Mesenchymal stem cell (in vitro differentiated cells and primary cell): ENCODE measurements around the gene POU2F2.
A peak's percentile ranks its signal among the peaks of the same experiment; 100 is the strongest.

Source experiments
- DNase-seq: peaks from one replicate; pipeline ENCODE4 v3.0.0-alpha.2; 2013
- H2AFZ ChIP-seq: one replicate; pipeline ENCODE4 v1.6.1; 2013; ENCODE audit warnings: low read depth, mild to moderate bottlenecking, control low read depth, inconsistent platforms, low read length, moderate library complexity
- H2AK5ac ChIP-seq: 2 replicates; pipeline ENCODE4 v1.6.1; 2013; ENCODE audit warnings: low read length, moderate library complexity, mild to moderate bottlenecking, inconsistent platforms; ENCODE audit not compliant: severe bottlenecking
- H2BK120ac ChIP-seq: one replicate; pipeline ENCODE4 v1.6.1; 2013; ENCODE audit warnings: low read depth, mild to moderate bottlenecking, inconsistent platforms, low read length, moderate library complexity
- H2BK12ac ChIP-seq, 2 experiments: one replicate each; pipeline ENCODE4 v1.6.1; 2013; ENCODE audit warnings: inconsistent platforms in 2 of 2, low read length in 2 of 2, mild to moderate bottlenecking in 2 of 2, moderate library complexity in 2 of 2, control low read depth in 1 of 2
- H2BK15ac ChIP-seq: one replicate; pipeline ENCODE4 v1.6.1; 2013; ENCODE audit warnings: mild to moderate bottlenecking, low read depth, inconsistent platforms; ENCODE audit not compliant: poor library complexity, severe bottlenecking
- H2BK5ac ChIP-seq: 2 replicates; pipeline ENCODE4 v1.6.1; 2013; ENCODE audit warnings: low read depth, mild to moderate bottlenecking, low read length, control low read depth, inconsistent platforms; ENCODE audit not compliant: poor library complexity, severe bottlenecking
- H3K14ac ChIP-seq, 2 experiments: one replicate each; pipeline ENCODE4 v1.6.1; 2013; ENCODE audit warnings: inconsistent platforms in 2 of 2, low read length in 2 of 2, control low read depth in 1 of 2, mild to moderate bottlenecking in 1 of 2, moderate library complexity in 1 of 2
- H3K18ac ChIP-seq, 2 experiments: one replicate each; pipeline ENCODE4 v1.6.1; 2013; ENCODE audit warnings: inconsistent platforms in 2 of 2, low read length in 2 of 2, control low read depth in 1 of 2, low read depth in 1 of 2, mild to moderate bottlenecking in 1 of 2
- H3K23ac ChIP-seq, 2 experiments: one replicate each; pipeline ENCODE4 v1.6.1; 2013; ENCODE audit warnings: inconsistent platforms in 2 of 2, low read length in 2 of 2, mild to moderate bottlenecking in 2 of 2, moderate library complexity in 2 of 2, control low read depth in 1 of 2
- H3K27ac ChIP-seq: 2 replicates; pipeline ENCODE4 v1.5.1; 2013; ENCODE audit warnings: mild to moderate bottlenecking, moderate library complexity, low read length, control low read depth, inconsistent platforms; ENCODE audit not compliant: poor library complexity, severe bottlenecking
- H3K27me3 ChIP-seq, 2 experiments: 2 replicates each; pipeline versions ENCODE4 v1.6.1 to v1.7.0; 2013; ENCODE audit warnings: low read length in 2 of 2, mild to moderate bottlenecking in 2 of 2, moderate library complexity in 2 of 2, control low read depth in 1 of 2, inconsistent platforms in 1 of 2; ENCODE audit not compliant: control insufficient read depth in 1 of 2, insufficient read depth in 1 of 2
- H3K36me3 ChIP-seq, 2 experiments: 2 replicates each; pipeline versions ENCODE4 v1.6.1 to v1.7.0; 2013; ENCODE audit warnings: low read length in 2 of 2, control low read depth in 1 of 2, inconsistent platforms in 1 of 2, low read depth in 1 of 2, mild to moderate bottlenecking in 1 of 2; ENCODE audit not compliant: insufficient read depth in 2 of 2, control insufficient read depth in 1 of 2
- H3K4ac ChIP-seq, 2 experiments: one replicate each; pipeline ENCODE4 v1.6.1; 2013; ENCODE audit warnings: inconsistent platforms in 2 of 2, low read length in 2 of 2, mild to moderate bottlenecking in 2 of 2, moderate library complexity in 2 of 2, control low read depth in 1 of 2, low read depth in 1 of 2
- H3K4me1 ChIP-seq: 2 replicates; pipeline ENCODE4 v1.6.1; 2013; ENCODE audit warnings: low read depth, low read length, control low read depth; ENCODE audit not compliant: control insufficient read depth, insufficient read depth
- H3K4me2 ChIP-seq: 2 replicates; pipeline ENCODE4 v1.6.1; 2013; ENCODE audit warnings: low read length, mild to moderate bottlenecking, inconsistent platforms; ENCODE audit not compliant: poor library complexity, severe bottlenecking
- H3K4me3 ChIP-seq, 2 experiments: 2 replicates each; pipeline versions ENCODE4 v1.5.1 to v1.7.0; 2013; ENCODE audit warnings: low read length in 2 of 2, mild to moderate bottlenecking in 2 of 2, control low read depth in 1 of 2, low read depth in 1 of 2; ENCODE audit not compliant: insufficient read depth in 1 of 2
- H3K79me1 ChIP-seq: replicated peaks from 2 replicates; pipeline ENCODE4 v1.6.1; 2013; ENCODE audit warnings: mild to moderate bottlenecking, control low read depth, low read length, inconsistent platforms; ENCODE audit not compliant: poor library complexity, severe bottlenecking
- H3K9ac ChIP-seq: 2 replicates; pipeline ENCODE4 v1.7.0; 2013; ENCODE audit warnings: mild to moderate bottlenecking, low read length, moderate library complexity
- H3K9me3 ChIP-seq: 2 replicates; pipeline ENCODE4 v1.7.0; 2013; ENCODE audit warnings: mild to moderate bottlenecking, low read length; ENCODE audit not compliant: control insufficient read depth
- H4K8ac ChIP-seq: one replicate; pipeline ENCODE4 v1.6.1; 2013; ENCODE audit warnings: inconsistent platforms, mild to moderate bottlenecking, low read length, moderate library complexity
- H4K91ac ChIP-seq: one replicate; pipeline ENCODE4 v1.6.1; 2013; ENCODE audit warnings: mild to moderate bottlenecking, low read length, inconsistent platforms
- WGBS: methylation state at CpG from one replicate; pipeline ENCODE4 v1.1.7; 2013; ENCODE audit warnings: mixed read lengths; 5-methylcytosine and 5-hydroxymethylcytosine counted together

POU2F2 gene

DNA sequence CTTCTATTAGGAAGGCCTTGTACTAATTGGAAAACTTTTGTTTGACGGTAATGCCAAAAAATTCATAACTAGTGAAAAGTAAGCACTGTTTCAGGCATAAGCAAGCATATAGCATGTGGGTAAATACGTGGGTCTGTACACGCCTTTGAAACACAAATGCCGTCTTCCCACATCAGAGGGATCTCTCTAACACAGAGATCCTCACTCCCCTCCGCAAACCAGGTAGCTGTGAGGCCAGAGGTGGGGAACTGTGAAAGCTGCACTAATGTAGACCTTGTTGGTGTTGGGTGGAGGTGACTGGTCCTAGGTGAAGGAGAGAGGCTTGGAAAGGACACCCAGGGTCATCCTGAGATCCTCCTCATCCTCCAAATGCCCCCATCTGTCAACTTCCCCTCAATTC is 16.0 kb upstream of the POU2F2 start:
- no peak overlapping the region for H2BK120ac ChIP-seq
- no peak overlapping the region for H3K18ac ChIP-seq
- H3K9me3 ChIP-seq: no peaks in the 10 kb centered on the region
- no peak overlapping the region for H2AFZ ChIP-seq
- H3K27ac ChIP-seq: no peak overlapping the region
- peaks cover 80 to 89% of the 10 kb centered on the region in 2 experiments for H3K27me3 ChIP-seq
- no peak for DNase-seq
- H2BK15ac ChIP-seq: no peak overlapping the region
- H4K91ac ChIP-seq: no peak overlapping the region
- no peak overlapping the region for H3K9ac ChIP-seq
- no peak overlapping the region for H3K4me2 ChIP-seq
- no peak overlapping the region for H2AK5ac ChIP-seq
- no peak overlapping the region for H3K14ac ChIP-seq
- H3K4me3 ChIP-seq: no peak overlapping the region
- H3K36me3 ChIP-seq: no peaks in the 10 kb centered on the region
- H3K4me1 ChIP-seq: no peaks in the 10 kb centered on the region
- no peak overlapping the region for H2BK5ac ChIP-seq
- H3K4ac ChIP-seq: no peak overlapping the region
- no peak overlapping the region for H3K23ac ChIP-seq
- H4K8ac ChIP-seq: no peak overlapping the region
- WGBS: 66% methylated on average over 4 of the region's 5 CpGs
- H2BK12ac ChIP-seq: no peak overlapping the region
- no peaks in the 10 kb centered on the region for H3K79me1 ChIP-seq

DNA sequence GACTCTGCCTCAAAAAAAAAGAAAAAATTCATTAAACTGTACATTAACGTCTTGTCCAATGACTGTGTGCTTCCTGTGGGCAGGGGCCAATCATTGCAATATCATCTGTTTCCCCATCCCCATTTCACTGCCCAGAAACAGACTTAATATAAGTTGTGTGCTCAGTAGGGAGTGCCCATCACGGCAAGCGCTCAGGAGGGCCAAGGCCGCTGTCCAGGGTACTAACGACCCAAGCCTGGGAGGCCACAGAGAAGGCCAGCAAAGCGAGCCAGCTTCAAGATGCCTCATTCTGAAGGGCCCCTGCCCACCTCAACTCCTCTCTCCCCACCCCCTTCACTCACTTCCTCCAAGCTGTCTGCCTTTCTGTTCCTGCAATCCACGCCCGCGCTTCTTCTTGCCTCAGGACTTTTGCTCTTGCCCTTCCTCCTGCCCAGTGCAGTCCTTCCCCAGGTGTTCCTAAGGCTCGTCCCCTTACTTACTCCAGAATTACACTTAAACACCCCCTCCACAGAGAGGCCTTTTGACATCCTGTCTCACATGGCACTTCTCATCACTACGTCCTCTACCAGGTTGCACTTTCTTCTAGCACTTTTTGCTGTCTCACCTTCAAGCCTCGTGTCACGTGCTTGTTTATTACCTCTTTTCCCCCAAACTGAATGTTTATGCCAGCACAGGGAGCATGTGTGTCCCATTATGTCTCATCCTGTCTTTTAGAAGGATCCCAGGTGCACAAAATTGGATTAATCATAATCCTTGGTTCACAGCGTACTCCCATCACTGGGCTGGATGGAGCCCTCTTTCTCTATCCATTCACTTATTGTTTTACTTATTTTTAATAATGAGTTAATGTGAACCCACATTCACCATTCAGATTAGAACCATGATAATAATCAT is 11.3 kb upstream of the POU2F2 start:
- H3K36me3 ChIP-seq: no peaks in the 10 kb centered on the region
- no peak overlapping the region for H3K23ac ChIP-seq
- H3K27ac ChIP-seq: no peak overlapping the region
- H4K91ac ChIP-seq: no peak overlapping the region
- peaks cover 2% of the 10 kb centered on the region for H3K4me1 ChIP-seq
- no peak overlapping the region for H2BK15ac ChIP-seq
- H3K27me3 ChIP-seq: peaks cover 38 to 46% of the 10 kb centered on the region in 2 experiments
- H4K8ac ChIP-seq: no peak overlapping the region
- H2BK5ac ChIP-seq: no peak overlapping the region
- no peak overlapping the region for H3K14ac ChIP-seq
- no peak overlapping the region for H2AK5ac ChIP-seq
- WGBS: 46% methylated on average over 13 of the region's 14 CpGs
- H3K18ac ChIP-seq: no peak overlapping the region
- no peak overlapping the region for H3K4ac ChIP-seq
- H3K9me3 ChIP-seq: no peaks in the 10 kb centered on the region
- no peak overlapping the region for H3K9ac ChIP-seq
- H3K4me3 ChIP-seq: no peak overlapping the region
- H3K4me2 ChIP-seq: no peak overlapping the region
- H2AFZ ChIP-seq: no peak overlapping the region
- H2BK12ac ChIP-seq: no peak overlapping the region
- no peak overlapping the region for H2BK120ac ChIP-seq
- DNase-seq: peak; percentile 52
- H3K79me1 ChIP-seq: no peaks in the 10 kb centered on the region

DNA sequence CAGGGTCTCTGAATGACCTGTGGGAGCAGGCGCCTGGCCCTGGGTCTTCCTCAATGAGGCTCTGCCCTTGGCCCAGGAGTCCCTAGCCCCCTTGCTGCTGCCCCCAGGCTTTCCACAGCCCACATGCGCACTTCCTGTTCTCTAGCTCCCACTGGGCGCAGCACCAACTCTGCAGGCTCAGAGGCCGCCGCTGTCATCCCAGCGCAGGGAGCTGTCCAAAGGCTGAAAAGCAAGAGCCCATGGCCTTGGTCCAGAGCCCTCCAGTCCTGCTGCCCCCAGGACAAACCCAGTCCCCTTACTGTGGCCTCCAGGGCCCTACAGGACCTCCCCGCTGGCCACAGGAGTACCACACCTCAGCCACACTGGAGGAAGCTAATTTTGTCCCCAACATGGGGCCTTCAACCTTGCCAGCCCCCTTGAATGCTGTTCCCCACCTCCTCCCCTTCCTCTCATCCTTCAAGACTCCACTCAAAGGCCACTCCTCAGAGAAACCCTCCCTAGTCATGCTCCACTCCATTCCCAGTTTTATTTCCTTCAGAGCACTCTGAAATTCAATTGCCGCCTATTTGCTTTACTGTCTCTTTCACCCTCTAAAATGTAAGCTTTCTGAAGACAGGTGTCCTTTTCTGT is 8.0 kb upstream of the POU2F2 start:
- H3K23ac ChIP-seq: no peak overlapping the region
- H2AFZ ChIP-seq: no peak overlapping the region
- 8% methylated on average over 7 of the region's 8 CpGs for WGBS
- H3K18ac ChIP-seq: no peak overlapping the region
- peak; percentile 75 for DNase-seq
- no peaks in the 10 kb centered on the region for H3K79me1 ChIP-seq
- H3K14ac ChIP-seq: no peak overlapping the region
- H3K9ac ChIP-seq: no peak overlapping the region
- no peak overlapping the region for H4K91ac ChIP-seq
- peaks cover 2% of the 10 kb centered on the region for H3K4me1 ChIP-seq
- peaks cover 14 to 18% of the 10 kb centered on the region in 2 experiments for H3K27me3 ChIP-seq
- no peak overlapping the region for H3K4me3 ChIP-seq
- H2BK15ac ChIP-seq: no peak overlapping the region
- no peak overlapping the region for H3K27ac ChIP-seq
- H2BK5ac ChIP-seq: no peak overlapping the region
- H3K4ac ChIP-seq: no peak overlapping the region
- H3K9me3 ChIP-seq: no peaks in the 10 kb centered on the region
- H2AK5ac ChIP-seq: no peak overlapping the region
- no peak overlapping the region for H3K4me2 ChIP-seq
- no peak overlapping the region for H4K8ac ChIP-seq
- H3K36me3 ChIP-seq: no peaks in the 10 kb centered on the region
- no peak overlapping the region for H2BK12ac ChIP-seq
- no peak overlapping the region for H2BK120ac ChIP-seq

DNA sequence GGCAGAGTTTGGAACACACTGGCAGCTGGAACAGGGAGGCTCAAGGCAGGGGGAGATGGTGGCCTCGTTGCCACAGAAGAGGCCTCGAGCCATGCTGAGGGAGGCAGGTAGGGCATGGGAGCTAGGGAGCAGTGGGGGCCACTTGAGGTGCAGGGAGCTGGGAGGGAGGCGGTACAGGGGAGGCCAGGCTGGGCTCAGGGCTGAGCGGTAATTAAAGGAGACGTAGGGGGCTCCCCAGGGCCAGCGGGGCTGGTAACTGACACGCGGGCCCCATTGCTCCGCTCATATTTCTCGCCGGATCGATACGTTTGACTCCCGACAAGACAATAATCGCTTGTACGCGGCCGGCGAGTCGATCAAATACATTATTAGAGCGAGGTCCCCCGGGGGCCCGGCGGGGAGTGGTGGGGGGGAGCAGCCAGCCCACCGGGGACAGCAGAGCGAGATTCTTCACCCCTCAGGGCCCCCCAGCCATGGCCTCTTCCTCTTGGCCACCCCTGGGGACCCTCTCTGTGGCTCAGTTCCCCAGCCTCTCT is 2.4 kb upstream of the POU2F2 start:
- Histone ChIP-seq H3K9ac (no peak overlapping the region), H3K23ac (no peak overlapping the region), H4K91ac (no peak overlapping the region), H3K4me2 (no peak overlapping the region), H2AK5ac (no peak overlapping the region), H3K9me3 (no peaks in the 10 kb centered on the region), H3K4me1 (peaks cover 30% of the 10 kb centered on the region), H3K36me3 (no peaks in the 10 kb centered on the region), H2BK5ac (no peak overlapping the region), H3K4ac (no peak overlapping the region), H3K27me3 (peaks cover 0 to 6% of the 10 kb centered on the region in 2 experiments), H3K18ac (no peak overlapping the region), H4K8ac (no peak overlapping the region), H2BK12ac (no peak overlapping the region), H2BK120ac (no peak overlapping the region), H2AFZ (no peak overlapping the region), H3K4me3 (no peak overlapping the region), H3K79me1 (peaks cover 2% of the 10 kb centered on the region), H3K14ac (no peak overlapping the region), H2BK15ac (no peak overlapping the region), H3K27ac (no peak overlapping the region)
- no peak for DNase-seq
- WGBS: 86% methylated on average over 26 of the region's 26 CpGs
